AG04450 (cell line): Measurements from ENCODE around the gene CDKN3. TPM values are rescaled to one million over a fixed set of nuclear protein-coding genes. Genes with fewer than 3 reads are reported as not detected.
A peak's percentile ranks its signal among the peaks of the same experiment; 100 is the strongest.
"Not testable (repeated sequence)": the region's sequence is repeated elsewhere in the genome, so short reads cannot be mapped to it uniquely, and the experiment has no call there.

Experiments used
- CTCF ChIA-PET: fragments of 300-600, 350-600 bp; formaldehyde crosslinking; extraction: SDS; loops from one replicate; lab custom pipeline; 2022; ENCODE audit warnings: antibody characterized with exemption, inconsistent platforms; lab: Charles Lee
- POLR2A ChIA-PET: fragments of 350-600 bp; formaldehyde crosslinking; extraction: SDS; loops from one replicate; lab custom pipeline; 2021; ENCODE audit warnings: antibody characterized with exemption, inconsistent platforms; lab: Yijun Ruan, JAX
- DNase-seq: peaks from one replicate; pipeline ENCODE4 v3.0.0-alpha.2; 2011; ENCODE audit warnings: low read depth, low spot score
- H3K27ac ChIP-seq: one replicate; pipeline ENCODE4 v1.5.1; 2012; ENCODE audit warnings: low read depth, low read length, control low read depth
- H3K27me3 ChIP-seq: one replicate; pipeline ENCODE4 v1.6.0; 2012; ENCODE audit warnings: low read length; ENCODE audit not compliant: control insufficient read depth, insufficient read depth
- H3K4me3 ChIP-seq: 2 replicates; pipeline ENCODE4 v1.5.1; 2011; ENCODE audit warnings: mild to moderate bottlenecking, low read depth, low read length, control low read depth
- H3K9me3 ChIP-seq: 2 replicates; pipeline ENCODE4 v1.5.1; 2012; ENCODE audit warnings: low read length; ENCODE audit not compliant: control insufficient read depth, insufficient read depth
- CTCF ChIP-seq: IDR thresholded peaks from 2 replicates; pipeline ENCODE4 v1.5.1; 2011; ENCODE audit warnings: low read depth, low read length, control low read depth, inconsistent platforms
- polyA plus RNA-seq: library from polyadenylated mRNA; depleted of rRNA; stranded (reverse); fragments of >200 nt; gene quantifications from 2 replicates; pipeline ENCODE4 v1.2.3, GENCODE V29; 2011

CDKN3 gene
- polyA plus RNA-seq, 1 experiment, result 28.9 TPM

- CTCF ChIA-PET, result interaction anchor here (1.1 kb wide), 1 partner anchor 110 kb away, joined by 3 read pairs; no protein-coding TSS in a partner anchor
- Histone ChIP-seq H3K9me3 (no peaks in the 10 kb centered on the region; the same call in none of the 2 replicates), H3K27me3 (no peaks in the 10 kb centered on the region), H3K27ac (no peak overlapping the region), H3K4me3 (no peak overlapping the region)
- POLR2A ChIA-PET, result no interaction called here
- no peak for TF ChIP-seq CTCF
- DNase-seq, result no peak
Measured at GRCh38 chr14:54438703-54439102, 41.9 kb downstream of the CDKN3 start.

GRCh38 chr14:54440037-54440436, 43.2 kb downstream of the CDKN3 start:
- Histone ChIP-seq H3K4me3 (peak overlapping the region; percentile 80), H3K27me3 (no peaks in the 10 kb centered on the region), H3K27ac (peak overlapping the region; percentile 61), H3K9me3 (no peaks in the 10 kb centered on the region; the same call in none of the 2 replicates)
- ChIA-PET POLR2A (no interaction called here), CTCF (no interaction called here)
- TF ChIP-seq CTCF, result no peak
- no peak for DNase-seq

DNA sequence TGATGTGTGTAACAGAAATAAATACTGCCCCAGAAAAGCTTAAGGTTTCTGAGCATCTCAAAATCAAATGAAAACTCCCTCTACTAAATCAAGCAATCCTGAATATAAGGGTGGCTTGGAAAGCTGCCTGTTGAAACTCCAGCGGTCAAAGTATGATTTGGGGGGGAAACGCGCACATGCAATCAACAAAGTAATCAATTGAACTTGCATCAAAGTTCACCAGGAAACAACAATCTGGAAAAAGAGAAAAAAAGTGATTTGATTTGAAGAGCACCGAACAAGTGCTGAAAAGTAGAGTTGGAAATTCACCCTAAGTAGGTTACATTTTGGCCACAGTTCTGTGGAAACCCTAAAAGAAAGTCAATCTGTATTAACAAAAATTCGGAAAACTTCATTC, 43.7 kb downstream of the CDKN3 start:
- Histone ChIP-seq H3K27ac (peak overlapping the region; percentile 61), H3K27me3 (no peaks in the 10 kb centered on the region), H3K4me3 (peak overlapping the region; percentile 80), H3K9me3 (no peaks in the 10 kb centered on the region; the same call in none of the 2 replicates)
- no peak for DNase-seq
- TF ChIP-seq CTCF, result no peak
- POLR2A ChIA-PET, result interaction anchor here (0.6 to 1.3 kb wide), 2 partner anchors 10 to 69 kb away, joined by 3 read pairs; partner anchors contain the start of gene CGRRF1
- CTCF ChIA-PET, result interaction anchor here (0.7 to 1.7 kb wide), 3 partner anchors 11 to 571 kb away, joined by 3 to 16 read pairs (median 4); no protein-coding TSS in a partner anchor

GRCh38 chr14:54440873-54441868, 44.4 kb downstream of the CDKN3 start, which contains the start of gene CNIH1:
Gene CNIH1, minus strand, starts transcription at chr14:54441374. Its CDS starts 47 bp downstream, at chr14:54441327.
- peak within 1 kb of the TSS; percentile 94 for H3K27ac ChIP-seq
- ChIA-PET CTCF (interaction anchor here (0.6 to 1.7 kb wide), 10 partner anchors 9 to 1637 kb away, joined by 3 to 16 read pairs (median 4); partner anchors contain the start of gene CDKN3), POLR2A (interaction anchor here (0.6 to 1.3 kb wide), 2 partner anchors 10 to 68 kb away, joined by 3 read pairs; partner anchors contain the start of gene CGRRF1)
- TF ChIP-seq CTCF, result peak; percentile 87
- H3K4me3 ChIP-seq, result peak within 1 kb of the TSS; percentile 80
- peaks cover 2% of the 10 kb centered on the region for H3K27me3 ChIP-seq
- no peaks in the 10 kb centered on the region; the same call in none of the 2 replicates for H3K9me3 ChIP-seq
- peak; percentile 72 for DNase-seq

- not testable (repeated sequence) for H3K4me3 ChIP-seq
- CTCF ChIA-PET, result interaction anchor here (0.6 kb wide), 1 partner anchor 8 kb away, joined by 4 read pairs; no protein-coding TSS in a partner anchor
Measured at GRCh38 chr14:54442961-54443360, 46.2 kb downstream of the CDKN3 start.

More at GRCh38 chr14:54442961-54443360, 46.2 kb downstream of the CDKN3 start:
- H3K27ac ChIP-seq, POLR2A ChIA-PET, DNase-seq, H3K27me3 ChIP-seq, H3K9me3 ChIP-seq: not testable (repeated sequence)
